HG02571 (cell line): ENCODE results near the gene DNAJC3.

Source experiments
- ATAC-seq: cut with Tn5 transposase; IDR thresholded peaks from one replicate; pipeline ENCODE4 v1.9.1; 2021; ENCODE audit warnings: mild to moderate bottlenecking, moderate library complexity; ENCODE audit not compliant: unreplicated experiment

The DNAJC3 gene

DNA sequence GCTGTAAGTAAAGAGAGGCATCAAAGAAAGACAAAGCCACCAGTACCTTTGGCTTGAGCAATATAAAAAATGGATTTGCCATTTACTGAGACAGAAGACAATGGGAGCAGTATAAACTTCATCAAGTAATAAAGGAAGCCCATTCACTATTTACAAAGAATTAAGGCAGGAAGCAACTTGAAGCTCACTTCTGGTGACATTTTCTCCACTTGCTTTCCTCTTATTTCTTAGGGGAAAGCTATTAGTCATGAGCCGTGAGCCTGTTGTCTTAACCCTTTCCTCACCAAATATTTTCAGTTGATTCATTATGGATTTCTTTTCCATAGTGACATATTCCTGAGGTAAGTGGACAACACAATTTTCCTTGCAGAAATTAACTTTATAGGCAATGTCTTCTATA is 156.8 kb downstream of the DNAJC3 start:
- ATAC-seq = no peak

DNA sequence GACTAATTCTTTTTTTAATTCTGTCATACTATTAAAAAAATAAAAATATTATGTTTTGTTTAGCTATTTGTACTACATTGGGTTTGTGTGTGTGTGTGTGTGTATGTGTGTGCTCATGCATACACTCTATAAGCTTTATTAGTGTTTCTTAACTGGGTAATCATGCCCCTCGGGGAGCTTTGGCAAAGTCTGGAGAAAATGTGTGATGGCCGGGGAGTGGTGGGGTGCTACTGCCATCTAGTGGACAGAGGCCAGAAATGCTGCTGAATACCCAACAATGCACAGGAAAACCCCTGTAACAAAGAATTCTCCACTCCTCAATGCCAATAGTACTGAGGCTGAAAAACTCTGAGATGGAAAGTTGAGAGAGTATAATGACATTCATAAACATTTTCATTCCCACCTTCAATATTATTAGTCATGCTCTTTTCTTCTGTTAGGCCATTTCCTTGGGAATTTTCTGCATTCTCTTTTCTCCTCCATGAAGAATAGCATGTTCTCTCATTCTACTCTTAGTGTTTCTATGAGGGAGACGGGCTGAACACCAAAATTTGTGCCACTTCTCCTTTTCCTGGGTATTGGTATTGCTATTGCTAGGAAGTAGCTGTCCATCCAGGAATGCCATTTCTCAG is 157.3 kb downstream of the DNAJC3 start:
- ATAC-seq = peak; percentile 85

GRCh38 chr13:95841894-95842293 is 165.0 kb downstream of the DNAJC3 start:
- ATAC-seq = no peak

- no peak for ATAC-seq
These were observed 166.0 kb downstream of the DNAJC3 start for GRCh38 chr13:95842898-95843297.
